CD8-positive, alpha-beta memory T cell (primary cell): Measurements from ENCODE around the gene SERPINA10. TPM values are rescaled to one million over a fixed set of nuclear protein-coding genes. Genes with fewer than 3 reads are reported as not detected.
"Not testable (repeated sequence)": the region's sequence is repeated elsewhere in the genome, so short reads cannot be mapped to it uniquely, and the experiment has no call there.

Experiments used
- CTCF ChIA-PET: fragments of 350-600 bp; sonication (Branson Sonifier 250); formaldehyde crosslinking; loops from one replicate; lab custom pipeline; 2021; ENCODE audit warnings: antibody characterized with exemption; lab: Charles Lee
- POLR2A ChIA-PET: fragments of 350-600 bp; sonication (Branson Sonifier 250); formaldehyde crosslinking; loops from one replicate; lab custom pipeline; 2021; ENCODE audit warnings: antibody characterized with exemption; lab: Charles Lee
- DNase-seq, 5 donors: peaks; one replicate each; pipeline versions ENCODE4 v3.0.0 to v3.0.0-alpha.2; 2020 to 2022; ENCODE audit warnings: mixed read lengths in 1 of 5
- H3K27ac ChIP-seq: one replicate; pipeline ENCODE4 v1.7.0; 2013; ENCODE audit warnings: low read depth, mild to moderate bottlenecking, low read length, moderate library complexity
- H3K27me3 ChIP-seq: 2 replicates; pipeline ENCODE4 v1.7.0; 2013; ENCODE audit warnings: low read length, mild to moderate bottlenecking; ENCODE audit not compliant: insufficient read depth, poor library complexity, severe bottlenecking
- H3K36me3 ChIP-seq: 2 replicates; pipeline ENCODE4 v1.7.0; 2013; ENCODE audit warnings: mild to moderate bottlenecking, low read length, moderate library complexity; ENCODE audit not compliant: insufficient read depth
- H3K4me1 ChIP-seq: 2 replicates; pipeline ENCODE4 v1.7.0; 2013; ENCODE audit warnings: mild to moderate bottlenecking, low read length, moderate library complexity; ENCODE audit not compliant: insufficient read depth
- H3K4me3 ChIP-seq: 2 replicates; pipeline ENCODE4 v1.7.0; 2013; ENCODE audit warnings: mild to moderate bottlenecking, low read length
- H3K9me3 ChIP-seq: 2 replicates; pipeline ENCODE4 v1.7.0; 2013; ENCODE audit warnings: mild to moderate bottlenecking, low read length
- H3K27ac Mint-ChIP-seq, 8 donors: one replicate each; pipeline ENCODE4 v1.8.0; 2020 to 2021; ENCODE audit warnings: mixed read lengths in 8 of 8, mild to moderate bottlenecking in 6 of 8, inconsistent platforms in 3 of 8, moderate library complexity in 3 of 8
- H3K27me3 Mint-ChIP-seq, 2 donors: one replicate each; pipeline ENCODE4 v1.8.0; 2020 to 2021; ENCODE audit warnings: mixed read lengths in 2 of 2, mild to moderate bottlenecking in 1 of 2, moderate library complexity in 1 of 2
- H3K36me3 Mint-ChIP-seq, 3 donors: one replicate each; pipeline ENCODE4 v1.8.0; 2020 to 2021; ENCODE audit warnings: mixed read lengths in 3 of 3, inconsistent platforms in 1 of 3, mild to moderate bottlenecking in 1 of 3
- H3K4me1 Mint-ChIP-seq, 3 donors: one replicate each; pipeline ENCODE4 v1.8.0; 2020 to 2021; ENCODE audit warnings: mixed read lengths in 3 of 3, inconsistent platforms in 1 of 3, mild to moderate bottlenecking in 1 of 3
- H3K4me3 Mint-ChIP-seq, 7 donors: one replicate each; pipeline ENCODE4 v1.8.0; 2020 to 2021; ENCODE audit warnings: mixed read lengths in 7 of 7, mild to moderate bottlenecking in 6 of 7, moderate library complexity in 4 of 7, inconsistent platforms in 2 of 7
- H3K9me3 Mint-ChIP-seq, 5 donors: one replicate each; pipeline ENCODE4 v1.8.0; 2020 to 2022; ENCODE audit warnings: mixed read lengths in 5 of 5, mild to moderate bottlenecking in 3 of 5, moderate library complexity in 2 of 5, inconsistent platforms in 1 of 5
- polyA plus RNA-seq: library from polyadenylated mRNA; unstranded; fragments of 300-500 nt; fragmentation: Illumina TruSeq; gene quantifications from one replicate; pipeline ENCODE4 v1.2.3, GENCODE V29; 2021
- total RNA-seq, 2 experiments: library from RNA; stranded (reverse); gene quantifications; one replicate each; pipeline ENCODE4 v1.2.3, GENCODE V29; 2021

The SERPINA10 gene
- total and polyA plus RNA-seq, 3 experiments from 2014 or later, result not detected

GRCh38 chr14:94296181-94296545, 3.1 kb upstream of the SERPINA10 start:
- CTCF ChIA-PET, H3K4me3 Mint-ChIP-seq, H3K27me3 ChIP-seq, POLR2A ChIA-PET, H3K36me3 ChIP-seq, H3K4me1 ChIP-seq, DNase-seq, H3K4me1 Mint-ChIP-seq, H3K9me3 ChIP-seq, H3K9me3 Mint-ChIP-seq, H3K27ac ChIP-seq, H3K4me3 ChIP-seq, H3K36me3 Mint-ChIP-seq: not testable (repeated sequence)
- H3K27me3 Mint-ChIP-seq, result peaks cover 4 to 38% of the 10 kb centered on the region in 2 donors
- peak overlapping the region in 1 of 8 donors; percentile 17 for H3K27ac Mint-ChIP-seq

GRCh38 chr14:94295360-94296180, 2.5 kb upstream of the SERPINA10 start:
- H3K36me3 Mint-ChIP-seq, result no peaks in the 10 kb centered on the region
- Histone ChIP-seq H3K27me3 (no peaks in the 10 kb centered on the region), H3K4me3 (no peak overlapping the region), H3K27ac (no peak overlapping the region), H3K36me3 (no peaks in the 10 kb centered on the region), H3K4me1 (no peaks in the 10 kb centered on the region), H3K9me3 (no peaks in the 10 kb centered on the region)
- peaks cover 0 to 3% (median 0%) of the 10 kb centered on the region in 5 donors for H3K9me3 Mint-ChIP-seq
- H3K4me3 Mint-ChIP-seq, result no peak overlapping the region
- H3K27me3 Mint-ChIP-seq, result peaks cover 5 to 43% of the 10 kb centered on the region in 2 donors
- ChIA-PET CTCF (no interaction called here), POLR2A (no interaction called here)
- peak overlapping the region in 1 of 8 donors; percentile 17 for H3K27ac Mint-ChIP-seq
- DNase-seq, result no peak
- H3K4me1 Mint-ChIP-seq, result no peaks in the 10 kb centered on the region

GRCh38 chr14:94293578-94293924, 483 bp upstream of the SERPINA10 start:
- Mint-ChIP-seq H3K9me3 (peaks cover 0 to 5% (median 0%) of the 10 kb centered on the region in 5 donors), H3K4me1 (no peaks in the 10 kb centered on the region), H3K4me3 (no peak overlapping the region), H3K36me3 (no peaks in the 10 kb centered on the region), H3K27me3 (peaks cover 7 to 38% of the 10 kb centered on the region in 2 donors), H3K27ac (no peak overlapping the region)
- no peaks in the 10 kb centered on the region for H3K27me3 ChIP-seq
- no peaks in the 10 kb centered on the region for H3K4me1 ChIP-seq
- DNase-seq, result no peak
- ChIA-PET POLR2A (no interaction called here), CTCF (no interaction called here)
- H3K36me3 ChIP-seq, result no peaks in the 10 kb centered on the region
- H3K27ac ChIP-seq, result no peak overlapping the region
- no peaks in the 10 kb centered on the region for H3K9me3 ChIP-seq
- H3K4me3 ChIP-seq, result no peak overlapping the region

GRCh38 chr14:94292526-94292871, 569 bp downstream of the SERPINA10 start:
- Mint-ChIP-seq H3K36me3 (no peaks in the 10 kb centered on the region), H3K9me3 (peaks cover 0 to 5% (median 0%) of the 10 kb centered on the region in 5 donors), H3K4me1 (no peaks in the 10 kb centered on the region), H3K27me3 (peaks cover 4 to 32% of the 10 kb centered on the region in 2 donors), H3K4me3 (no peak overlapping the region), H3K27ac (no peak overlapping the region)
- ChIA-PET POLR2A (no interaction called here), CTCF (no interaction called here)
- no peaks in the 10 kb centered on the region for H3K4me1 ChIP-seq
- H3K4me3 ChIP-seq, result no peak overlapping the region
- H3K9me3 ChIP-seq, result no peaks in the 10 kb centered on the region
- H3K27ac ChIP-seq, result no peak overlapping the region
- no peak for DNase-seq
- H3K27me3 ChIP-seq, result no peaks in the 10 kb centered on the region
- H3K36me3 ChIP-seq, result no peaks in the 10 kb centered on the region

GRCh38 chr14:94291906-94292525, 1.1 kb downstream of the SERPINA10 start:
- peaks cover 4 to 28% of the 10 kb centered on the region in 2 donors for H3K27me3 Mint-ChIP-seq
- CTCF ChIA-PET, result no interaction called here

GRCh38 chr14:94291159-94291905, 1.7 kb downstream of the SERPINA10 start:
- H3K4me3 ChIP-seq, result no peak overlapping the region
- CTCF ChIA-PET, result no interaction called here
- Mint-ChIP-seq H3K9me3 (peaks cover 0 to 5% (median 0%) of the 10 kb centered on the region in 5 donors), H3K27me3 (peaks cover 4 to 24% of the 10 kb centered on the region in 2 donors), H3K4me3 (no peak overlapping the region), H3K4me1 (no peaks in the 10 kb centered on the region), H3K36me3 (no peaks in the 10 kb centered on the region), H3K27ac (no peak overlapping the region)
- H3K27me3 ChIP-seq, result no peaks in the 10 kb centered on the region
- POLR2A ChIA-PET, result no interaction called here
- H3K36me3 ChIP-seq, result no peaks in the 10 kb centered on the region
- no peaks in the 10 kb centered on the region for H3K9me3 ChIP-seq
- DNase-seq, result no peak
- H3K4me1 ChIP-seq, result no peaks in the 10 kb centered on the region
- no peak overlapping the region for H3K27ac ChIP-seq

More at GRCh38 chr14:94291906-94292525, 1.1 kb downstream of the SERPINA10 start:
- H3K36me3 ChIP-seq, result no peaks in the 10 kb centered on the region
- Mint-ChIP-seq H3K4me3 (no peak overlapping the region), H3K9me3 (peaks cover 0 to 5% (median 0%) of the 10 kb centered on the region in 5 donors), H3K4me1 (no peaks in the 10 kb centered on the region), H3K36me3 (no peaks in the 10 kb centered on the region), H3K27ac (no peak overlapping the region)
- H3K27ac ChIP-seq, result no peak overlapping the region
- no peak for DNase-seq
- no peak overlapping the region for H3K4me3 ChIP-seq
- POLR2A ChIA-PET, result no interaction called here
- no peaks in the 10 kb centered on the region for H3K27me3 ChIP-seq
- H3K4me1 ChIP-seq, result no peaks in the 10 kb centered on the region
- H3K9me3 ChIP-seq, result no peaks in the 10 kb centered on the region

GRCh38 chr14:94290197-94290596, 2.9 kb downstream of the SERPINA10 start:
- no peaks in the 10 kb centered on the region for H3K4me1 Mint-ChIP-seq
- Histone ChIP-seq H3K27ac (no peak overlapping the region), H3K4me3 (no peak overlapping the region), H3K9me3 (no peaks in the 10 kb centered on the region), H3K36me3 (no peaks in the 10 kb centered on the region), H3K27me3 (no peaks in the 10 kb centered on the region), H3K4me1 (no peaks in the 10 kb centered on the region)
- H3K36me3 Mint-ChIP-seq, result no peaks in the 10 kb centered on the region
- H3K9me3 Mint-ChIP-seq, result peaks cover 0 to 5% (median 0%) of the 10 kb centered on the region in 5 donors
- DNase-seq, result no peak
- ChIA-PET POLR2A (no interaction called here), CTCF (no interaction called here)
- peaks cover 4 to 13% of the 10 kb centered on the region in 2 donors for H3K27me3 Mint-ChIP-seq
- H3K27ac Mint-ChIP-seq, result no peak overlapping the region
- no peak overlapping the region for H3K4me3 Mint-ChIP-seq
